ENCODE data around the gene SASH1.

SASH1 gene

GRCh38 chr6:148564494-148565035, 221.9 kb downstream of the SASH1 start:
- Histone ChIP-seq H3K4me3 (ENCODE audit: insufficient read length, low read depth) (no peak overlapping the region), H3K27me3 (ENCODE audit: insufficient read depth, insufficient read length) (peaks cover 15% of the 10 kb centered on the region), H3K9me3 (ENCODE audit: insufficient read depth, low read length) (no peaks in the 10 kb centered on the region), H3K9ac (ENCODE audit: insufficient read length, low read depth) (no peak overlapping the region), H3K4me1 (ENCODE audit: insufficient read depth, insufficient read length) (no peaks in the 10 kb centered on the region), H3K36me3 (ENCODE audit: insufficient read depth, insufficient read length, low read length) (no peaks in the 10 kb centered on the region)
- TF ChIP-seq SUZ12 (IDR thresholded peaks at IDR 0.05; ENCODE audit: extremely low read depth, insufficient read depth, insufficient read length) (no peak), YY1 (IDR thresholded peaks at IDR 0.05; ENCODE audit: insufficient read depth, insufficient read length) (no peak), ZNF274 (IDR thresholded peaks at IDR 0.05; ENCODE audit: low read depth, low read length) (no peak)
- DNase-seq (ENCODE audit: low read depth, low spot score) = no peak

DNA sequence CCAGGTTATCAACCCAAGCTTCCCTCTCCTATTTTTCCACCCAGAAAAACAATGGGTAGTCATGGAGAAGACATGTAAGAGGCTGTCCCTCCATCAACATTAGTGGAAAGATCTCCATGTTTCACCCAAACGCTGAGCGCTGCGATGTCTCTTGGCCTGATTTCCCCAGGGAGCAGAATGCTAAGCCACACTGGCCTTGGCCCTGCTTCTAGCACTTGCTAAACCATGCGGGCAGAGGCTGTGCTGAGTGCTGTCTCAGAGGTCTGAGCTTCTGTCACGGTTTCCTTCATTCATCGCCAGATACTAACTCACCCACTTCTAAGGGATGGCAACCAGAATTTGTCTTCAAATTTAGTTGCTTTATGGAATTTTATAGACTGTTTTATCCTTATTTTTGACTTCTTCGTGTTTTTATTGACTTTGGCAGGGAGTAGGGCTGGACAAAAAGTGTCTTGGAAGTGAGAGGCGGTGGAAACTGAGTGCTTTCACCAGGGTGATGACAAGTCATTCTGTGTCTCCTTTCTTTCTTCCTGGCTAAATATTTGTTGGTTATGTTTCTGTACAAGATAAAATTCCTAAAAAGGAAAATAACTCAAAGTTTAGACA, 222.8 kb downstream of the SASH1 start:
- Histone ChIP-seq H3K4me3 (ENCODE audit: insufficient read length, low read depth) (no peak overlapping the region), H3K9ac (ENCODE audit: insufficient read length, low read depth) (no peak overlapping the region), H3K36me3 (ENCODE audit: insufficient read depth, insufficient read length, low read length) (no peaks in the 10 kb centered on the region), H3K27me3 (ENCODE audit: insufficient read depth, insufficient read length) (peaks cover 8% of the 10 kb centered on the region), H3K9me3 (ENCODE audit: insufficient read depth, low read length) (no peaks in the 10 kb centered on the region), H3K4me1 (ENCODE audit: insufficient read depth, insufficient read length) (no peaks in the 10 kb centered on the region)
- TF ChIP-seq YY1 (IDR thresholded peaks at IDR 0.05; ENCODE audit: insufficient read depth, insufficient read length) (no peak), ZNF274 (IDR thresholded peaks at IDR 0.05; ENCODE audit: low read depth, low read length) (no peak), SUZ12 (IDR thresholded peaks at IDR 0.05; ENCODE audit: extremely low read depth, insufficient read depth, insufficient read length) (no peak)
- DNase-seq (ENCODE audit: low read depth, low spot score) = no peak

GRCh38 chr6:148565930-148566663, 223.5 kb downstream of the SASH1 start:
- Histone ChIP-seq H3K4me1 (ENCODE audit: insufficient read depth, insufficient read length) (no peaks in the 10 kb centered on the region), H3K9ac (ENCODE audit: insufficient read length, low read depth) (no peak overlapping the region), H3K36me3 (ENCODE audit: insufficient read depth, insufficient read length, low read length) (no peaks in the 10 kb centered on the region), H3K27me3 (ENCODE audit: insufficient read depth, insufficient read length) (peaks cover 1% of the 10 kb centered on the region), H3K9me3 (ENCODE audit: insufficient read depth, low read length) (no peaks in the 10 kb centered on the region), H3K4me3 (ENCODE audit: insufficient read length, low read depth) (no peak overlapping the region)
- no peak for TF ChIP-seq YY1 (IDR thresholded peaks at IDR 0.05; ENCODE audit: insufficient read depth, insufficient read length)
- TF ChIP-seq SUZ12 (IDR thresholded peaks at IDR 0.05; ENCODE audit: extremely low read depth, insufficient read depth, insufficient read length) = no peak
- no peak for TF ChIP-seq ZNF274 (IDR thresholded peaks at IDR 0.05; ENCODE audit: low read depth, low read length)
- DNase-seq (ENCODE audit: low read depth, low spot score) = no peak

DNA sequence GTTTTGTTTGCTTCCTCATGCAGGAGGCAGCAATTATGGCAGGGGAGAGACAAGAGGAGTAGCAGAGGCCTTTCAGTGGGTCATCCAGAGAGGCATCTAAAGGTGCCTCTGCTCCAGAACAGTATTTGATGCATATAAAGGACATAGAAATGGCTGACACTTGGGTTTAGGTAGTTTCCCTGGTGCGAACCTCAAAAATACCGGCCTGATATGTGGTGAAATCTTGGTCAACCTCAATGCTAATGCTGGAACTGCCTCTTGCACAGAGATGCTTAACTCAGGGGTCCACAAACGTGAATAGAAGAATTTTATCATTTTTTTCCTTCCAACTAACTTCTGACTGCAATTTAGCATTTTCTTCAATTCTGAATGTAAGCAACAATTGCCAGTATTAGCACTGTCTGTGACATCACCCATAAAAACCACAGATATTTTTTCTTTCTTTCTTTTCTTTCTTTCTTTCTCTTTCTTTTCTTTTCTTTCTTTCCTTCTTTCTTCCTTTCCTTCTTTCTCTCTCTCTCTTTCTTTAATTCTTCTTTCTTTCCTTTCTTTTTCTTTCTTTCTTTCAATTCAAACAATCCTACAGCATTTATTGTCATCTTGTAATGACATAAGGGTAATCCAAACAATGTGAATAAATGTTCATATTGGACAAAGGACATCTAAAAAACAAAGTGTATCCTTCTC, 224.2 kb downstream of the SASH1 start:
- Histone ChIP-seq H3K4me3 (ENCODE audit: insufficient read length, low read depth) (no peak overlapping the region), H3K36me3 (ENCODE audit: insufficient read depth, insufficient read length, low read length) (no peaks in the 10 kb centered on the region), H3K4me1 (ENCODE audit: insufficient read depth, insufficient read length) (no peaks in the 10 kb centered on the region), H3K9me3 (ENCODE audit: insufficient read depth, low read length) (no peaks in the 10 kb centered on the region), H3K9ac (ENCODE audit: insufficient read length, low read depth) (no peak overlapping the region), H3K27me3 (ENCODE audit: insufficient read depth, insufficient read length) (no peaks in the 10 kb centered on the region)
- TF ChIP-seq ZNF274 (IDR thresholded peaks at IDR 0.05; ENCODE audit: low read depth, low read length) (no peak), YY1 (IDR thresholded peaks at IDR 0.05; ENCODE audit: insufficient read depth, insufficient read length) (no peak), SUZ12 (IDR thresholded peaks at IDR 0.05; ENCODE audit: extremely low read depth, insufficient read depth, insufficient read length) (no peak)
- DNase-seq (ENCODE audit: low read depth, low spot score) = no peak

- Histone ChIP-seq H3K4me3 (ENCODE audit: insufficient read length, low read depth) (no peak overlapping the region), H3K27me3 (ENCODE audit: insufficient read depth, insufficient read length) (no peaks in the 10 kb centered on the region), H3K4me1 (ENCODE audit: insufficient read depth, insufficient read length) (no peaks in the 10 kb centered on the region), H3K9ac (ENCODE audit: insufficient read length, low read depth) (no peak overlapping the region), H3K36me3 (ENCODE audit: insufficient read depth, insufficient read length, low read length) (no peaks in the 10 kb centered on the region), H3K9me3 (ENCODE audit: insufficient read depth, low read length) (no peaks in the 10 kb centered on the region)
- DNase-seq (ENCODE audit: low read depth, low spot score) = no peak
- no peak for TF ChIP-seq YY1 (IDR thresholded peaks at IDR 0.05; ENCODE audit: insufficient read depth, insufficient read length)
- TF ChIP-seq SUZ12 (IDR thresholded peaks at IDR 0.05; ENCODE audit: extremely low read depth, insufficient read depth, insufficient read length) = no peak
- TF ChIP-seq ZNF274 (IDR thresholded peaks at IDR 0.05; ENCODE audit: low read depth, low read length) = no peak
These were observed 227.8 kb downstream of the SASH1 start for GRCh38 chr6:148570456-148570855.

- Histone ChIP-seq H3K4me3 (ENCODE audit: insufficient read length, low read depth) (no peak overlapping the region), H3K9me3 (ENCODE audit: insufficient read depth, low read length) (no peaks in the 10 kb centered on the region), H3K4me1 (ENCODE audit: insufficient read depth, insufficient read length) (no peaks in the 10 kb centered on the region), H3K27me3 (ENCODE audit: insufficient read depth, insufficient read length) (no peaks in the 10 kb centered on the region), H3K36me3 (ENCODE audit: insufficient read depth, insufficient read length, low read length) (no peaks in the 10 kb centered on the region), H3K9ac (ENCODE audit: insufficient read length, low read depth) (no peak overlapping the region)
- TF ChIP-seq YY1 (IDR thresholded peaks at IDR 0.05; ENCODE audit: insufficient read depth, insufficient read length) (no peak), ZNF274 (IDR thresholded peaks at IDR 0.05; ENCODE audit: low read depth, low read length) (no peak), SUZ12 (IDR thresholded peaks at IDR 0.05; ENCODE audit: extremely low read depth, insufficient read depth, insufficient read length) (no peak)
- no peak for DNase-seq (ENCODE audit: low read depth, low spot score)
These were observed 230.2 kb downstream of the SASH1 start for GRCh38 chr6:148572676-148573335.
